Tibial nerve (tissue), 4 donors: ENCODE results near the gene UBE2J2. TPM values are rescaled to one million over a fixed set of nuclear protein-coding genes. Genes with fewer than 3 reads are reported as not detected.

Experiments
- DNase-seq, 2 donors: peaks; one replicate each; pipeline ENCODE4 v3.0.0-alpha.2; 2019; ENCODE audit warnings: low spot score in 2 of 2
- H3K27ac ChIP-seq, 4 donors: fragments of 200-600 bp; sonication (generic) in 3 of 4; one replicate each; pipeline ENCODE4 v1.5.1; 2017 to 2019; ENCODE audit warnings: mild to moderate bottlenecking in 1 of 4
- H3K27me3 ChIP-seq, 2 donors: fragments of 200-600 bp; sonication (generic) in 1 of 2; one replicate each; pipeline versions ENCODE4 v1.5.1 to v1.6.0; 2017 to 2019
- H3K36me3 ChIP-seq, 3 donors: fragments of 200-600 bp; sonication (generic); one replicate each; pipeline ENCODE4 v1.5.1; 2018 to 2019
- H3K4me1 ChIP-seq, 4 donors: fragments of 200-600 bp; sonication (generic) in 3 of 4; one replicate each; pipeline ENCODE4 v1.5.1; 2017 to 2019
- H3K4me3 ChIP-seq, 4 donors: fragments of 200-600 bp; sonication (generic) in 3 of 4; one replicate each; pipeline ENCODE4 v1.5.1; 2017 to 2019; ENCODE audit warnings: mild to moderate bottlenecking in 1 of 4, moderate library complexity in 1 of 4
- H3K9me3 ChIP-seq, 4 donors: fragments of 200-600 bp; sonication (generic) in 3 of 4; one replicate each; pipeline ENCODE4 v1.5.1; 2017 to 2019
- EP300 ChIP-seq, 2 donors: sonication (generic); formaldehyde crosslinking; IDR thresholded peaks; one replicate each; pipeline ENCODE4 v1.6.1; 2017; ENCODE audit warnings: antibody characterized with exemption in 2 of 2, mild to moderate bottlenecking in 1 of 2
- POLR2A ChIP-seq, 2 donors: fragments of 450-650 bp; IDR thresholded peaks; one replicate each; pipeline ENCODE4 v1.6.1; 2017; ENCODE audit warnings: antibody characterized with exemption in 2 of 2, mild to moderate bottlenecking in 2 of 2, moderate library complexity in 2 of 2
- WGBS, 2 donors: methylation state at CpG; one replicate each; pipeline ENCODE4 v1.1.5; 2018; 5-methylcytosine and 5-hydroxymethylcytosine counted together
- total RNA-seq, 4 donors: library from RNA; depleted of rRNA; stranded (reverse); fragments of >200 nt; gene quantifications; one replicate each; pipeline ENCODE4 v1.1.0, GENCODE V29; 2016
- TF ChIP-seq, protein P1 (sequence below), 5 experiments: fragments of 200-600 bp in 3 of 5; fragments of 450-650 bp in 2 of 5; sonication (generic) in 3 of 5; IDR thresholded peaks; one replicate each; pipeline ENCODE4 v1.5.1; 2016 to 2019; ENCODE audit warnings: antibody characterized with exemption in 5 of 5, mild to moderate bottlenecking in 3 of 5, moderate library complexity in 2 of 5

Gene UBE2J2
- total RNA-seq, 4 donors from 2014 or later, result 42.2 to 61.0 (median 53.5) TPM

- H3K27ac ChIP-seq, result no peak overlapping the region
- no peaks in the 10 kb centered on the region for H3K9me3 ChIP-seq
- H3K36me3 ChIP-seq, result peaks cover 4 to 94% (median 18%) of the 10 kb centered on the region in 3 donors
- WGBS, 2 donors, result 81 to 87% methylated on average over 26 of the region's 26 CpGs
- no peaks in the 10 kb centered on the region for H3K27me3 ChIP-seq
- TF ChIP-seq EP300 (IDR thresholded peaks at IDR 0.05), result no peak
- TF ChIP-seq, protein P1, sequence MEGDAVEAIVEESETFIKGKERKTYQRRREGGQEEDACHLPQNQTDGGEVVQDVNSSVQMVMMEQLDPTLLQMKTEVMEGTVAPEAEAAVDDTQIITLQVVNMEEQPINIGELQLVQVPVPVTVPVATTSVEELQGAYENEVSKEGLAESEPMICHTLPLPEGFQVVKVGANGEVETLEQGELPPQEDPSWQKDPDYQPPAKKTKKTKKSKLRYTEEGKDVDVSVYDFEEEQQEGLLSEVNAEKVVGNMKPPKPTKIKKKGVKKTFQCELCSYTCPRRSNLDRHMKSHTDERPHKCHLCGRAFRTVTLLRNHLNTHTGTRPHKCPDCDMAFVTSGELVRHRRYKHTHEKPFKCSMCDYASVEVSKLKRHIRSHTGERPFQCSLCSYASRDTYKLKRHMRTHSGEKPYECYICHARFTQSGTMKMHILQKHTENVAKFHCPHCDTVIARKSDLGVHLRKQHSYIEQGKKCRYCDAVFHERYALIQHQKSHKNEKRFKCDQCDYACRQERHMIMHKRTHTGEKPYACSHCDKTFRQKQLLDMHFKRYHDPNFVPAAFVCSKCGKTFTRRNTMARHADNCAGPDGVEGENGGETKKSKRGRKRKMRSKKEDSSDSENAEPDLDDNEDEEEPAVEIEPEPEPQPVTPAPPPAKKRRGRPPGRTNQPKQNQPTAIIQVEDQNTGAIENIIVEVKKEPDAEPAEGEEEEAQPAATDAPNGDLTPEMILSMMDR (IDR thresholded peaks at IDR 0.05), result no peak
- no peak for TF ChIP-seq POLR2A (IDR thresholded peaks at IDR 0.05)
- H3K4me1 ChIP-seq, result peaks cover 0 to 12% (median 0%) of the 10 kb centered on the region in 4 donors
- DNase-seq, result no peak
- H3K4me3 ChIP-seq, result no peak overlapping the region
Measured at GRCh38 chr1:1259951-1260600, 13.6 kb downstream of the UBE2J2 start.

GRCh38 chr1:1259540-1259939 is 14.1 kb downstream of the UBE2J2 start:
- no peak overlapping the region for H3K27ac ChIP-seq
- no peaks in the 10 kb centered on the region for H3K9me3 ChIP-seq
- peaks cover 4 to 94% (median 21%) of the 10 kb centered on the region in 3 donors for H3K36me3 ChIP-seq
- no peak overlapping the region for H3K4me3 ChIP-seq
- H3K4me1 ChIP-seq, result peaks cover 0 to 7% (median 0%) of the 10 kb centered on the region in 4 donors
- no peaks in the 10 kb centered on the region for H3K27me3 ChIP-seq
- WGBS, 2 donors, result 89 to 95% methylated on average over 18 of the region's 18 CpGs
- TF ChIP-seq POLR2A (IDR thresholded peaks at IDR 0.05) (no peak), EP300 (IDR thresholded peaks at IDR 0.05) (no peak)
- TF ChIP-seq, protein P1 (IDR thresholded peaks at IDR 0.05), result no peak
- DNase-seq, result no peak

GRCh38 chr1:1259119-1259488 is 14.6 kb downstream of the UBE2J2 start:
- Histone ChIP-seq H3K9me3 (no peaks in the 10 kb centered on the region), H3K4me1 (peaks cover 0 to 7% (median 0%) of the 10 kb centered on the region in 4 donors), H3K27me3 (no peaks in the 10 kb centered on the region), H3K36me3 (peaks cover 4 to 94% (median 21%) of the 10 kb centered on the region in 3 donors), H3K4me3 (no peak overlapping the region), H3K27ac (no peak overlapping the region)
- WGBS, 2 donors, result 92 to 94% methylated on average over 22 of the region's 22 CpGs
- DNase-seq, result no peak
- no peak for TF ChIP-seq POLR2A (IDR thresholded peaks at IDR 0.05)
- no peak for TF ChIP-seq EP300 (IDR thresholded peaks at IDR 0.05)
- TF ChIP-seq, protein P1 (IDR thresholded peaks at IDR 0.05), result no peak

GRCh38 chr1:1256956-1257871 is 16.4 kb downstream of the UBE2J2 start:
- H3K4me1 ChIP-seq, result peaks cover 0 to 7% (median 0%) of the 10 kb centered on the region in 4 donors
- H3K9me3 ChIP-seq, result no peaks in the 10 kb centered on the region
- peaks cover 2 to 94% (median 10%) of the 10 kb centered on the region in 3 donors for H3K36me3 ChIP-seq
- no peak overlapping the region for H3K27ac ChIP-seq
- no peak for DNase-seq
- H3K4me3 ChIP-seq, result no peak overlapping the region
- WGBS, 2 donors, result 85 to 86% methylated on average over 30 of the region's 31 CpGs
- TF ChIP-seq POLR2A (IDR thresholded peaks at IDR 0.05), result no peak
- TF ChIP-seq EP300 (IDR thresholded peaks at IDR 0.05), result no peak
- TF ChIP-seq, protein P1 (IDR thresholded peaks at IDR 0.05), result no peak
- no peaks in the 10 kb centered on the region for H3K27me3 ChIP-seq

GRCh38 chr1:1255611-1256010 is 18.0 kb downstream of the UBE2J2 start:
- Histone ChIP-seq H3K27ac (no peak overlapping the region), H3K4me1 (peaks cover 0 to 7% (median 0%) of the 10 kb centered on the region in 4 donors), H3K36me3 (peaks cover 0 to 90% (median 5%) of the 10 kb centered on the region in 3 donors), H3K4me3 (no peak overlapping the region), H3K27me3 (no peaks in the 10 kb centered on the region), H3K9me3 (no peaks in the 10 kb centered on the region)
- DNase-seq, result no peak
- 82 to 92% methylated on average over 8 to 10 of the region's 10 CpGs for WGBS, 2 donors
- TF ChIP-seq, protein P1 (IDR thresholded peaks at IDR 0.05), result no peak
- no peak for TF ChIP-seq EP300 (IDR thresholded peaks at IDR 0.05)
- no peak for TF ChIP-seq POLR2A (IDR thresholded peaks at IDR 0.05)
